Tibial nerve (tissue), 4 donors: ENCODE measurements around the gene REN.

Experiments used
- CTCF ChIP-seq, 5 experiments: fragments of 200-600 bp in 3 of 5; fragments of 450-650 bp in 2 of 5; sonication (generic) in 3 of 5; IDR thresholded peaks; one replicate each; pipeline ENCODE4 v1.5.1; 2016 to 2019; ENCODE audit warnings: antibody characterized with exemption in 5 of 5, mild to moderate bottlenecking in 3 of 5, moderate library complexity in 2 of 5
- EP300 ChIP-seq, 2 donors: sonication (generic); formaldehyde crosslinking; IDR thresholded peaks; one replicate each; pipeline ENCODE4 v1.6.1; 2017; ENCODE audit warnings: antibody characterized with exemption in 2 of 2, mild to moderate bottlenecking in 1 of 2
- POLR2A ChIP-seq, 2 donors: fragments of 450-650 bp; IDR thresholded peaks; one replicate each; pipeline ENCODE4 v1.6.1; 2017; ENCODE audit warnings: antibody characterized with exemption in 2 of 2, mild to moderate bottlenecking in 2 of 2, moderate library complexity in 2 of 2

GRCh38 chr1:204180133-204180532, 14.0 kb upstream of the REN start:
- TF ChIP-seq CTCF (IDR thresholded peaks at IDR 0.05): no peak
- no peak for TF ChIP-seq POLR2A (IDR thresholded peaks at IDR 0.05)
- no peak for TF ChIP-seq EP300 (IDR thresholded peaks at IDR 0.05)
